ENCODE measurements around the gene DCXR.
"Not testable (repeated sequence)": the region's sequence is repeated elsewhere in the genome, so short reads cannot be mapped to it uniquely, and the experiment has no call there.

The DCXR gene

GRCh38 chr17:82054351-82055022, 17.0 kb upstream of the DCXR start:
- no peak for DNase-seq

- no peak for DNase-seq
Observed at GRCh38 chr17:82053556-82054263, 16.2 kb upstream of the DCXR start.

GRCh38 chr17:82053130-82053529, 15.6 kb upstream of the DCXR start:
- DNase-seq = no peak

GRCh38 chr17:82052638-82053059, 15.2 kb upstream of the DCXR start:
- no peak for DNase-seq

GRCh38 chr17:82051776-82052637, 14.5 kb upstream of the DCXR start, which contains the start of the genes GPS1 and RFNG:
GPS1 (plus strand) TSS chr17:82051898; CDS start chr17:82051932, 34 bp downstream.
RFNG (minus strand) TSS chr17:82051811; CDS start chr17:82051766, 45 bp downstream.
- peak; percentile 88 for DNase-seq

GRCh38 chr17:82050761-82051641, 13.5 kb upstream of the DCXR start:
- no peak for DNase-seq

GRCh38 chr17:82050152-82050760, 12.8 kb upstream of the DCXR start:
- no peak for DNase-seq

- no peak for DNase-seq
Observed at GRCh38 chr17:82049521-82049971, 12.0 kb upstream of the DCXR start.

- DNase-seq = no peak
Observed at GRCh38 chr17:82049106-82049505, 11.6 kb upstream of the DCXR start.

- no peak for DNase-seq
Observed at GRCh38 chr17:82048571-82048971, 11.1 kb upstream of the DCXR start.

- DNase-seq = no peak
Observed at GRCh38 chr17:82047914-82048570, 10.5 kb upstream of the DCXR start.

- DNase-seq = no peak
Observed at GRCh38 chr17:82047379-82047778, 9.9 kb upstream of the DCXR start.

- no peak for DNase-seq
Observed at GRCh38 chr17:82046903-82047302, 9.4 kb upstream of the DCXR start.

GRCh38 chr17:82045936-82046484, 8.5 kb upstream of the DCXR start:
- no peak for DNase-seq

- no peak for DNase-seq
Observed at GRCh38 chr17:82043507-82043906, 6.0 kb upstream of the DCXR start.

- no peak for DNase-seq
Observed at GRCh38 chr17:82042649-82043048, 5.2 kb upstream of the DCXR start.

- no peak for DNase-seq
Observed at GRCh38 chr17:82041144-82041814, 3.8 kb upstream of the DCXR start.

- no peak for DNase-seq
Observed at GRCh38 chr17:82039695-82040299, 2.3 kb upstream of the DCXR start.

GRCh38 chr17:82038796-82039409, 1.4 kb upstream of the DCXR start:
- DNase-seq = not testable (repeated sequence)

GRCh38 chr17:82037889-82038195, 345 bp upstream of the DCXR start:
- no peak for DNase-seq
